Measurements from ENCODE around the gene BMP5. TPM values are rescaled to one million over a fixed set of nuclear protein-coding genes. Genes with fewer than 3 reads are reported as not detected.
"Not testable (repeated sequence)": the region's sequence is repeated elsewhere in the genome, so short reads cannot be mapped to it uniquely, and the experiment has no call there.

BMP5 gene
- total RNA-seq, 4 donors from 2014 or later: 1.8 to 5.6 (median 3.4) TPM

GRCh38 chr6:55917751-55918415 is 42.5 kb upstream of the BMP5 start:
- intact Hi-C loops (cut with DNase I; ENCODE audit: low total_unique reads) (no loop called here), in situ Hi-C loops (cut with MboI; ENCODE audit: low pct_ligation_motif_present in 1 of 4, low pct_unique_long_range_greater_than_20kb in 1 of 4, low sequenced_read_pairs in 3 of 4) (no loop called here)
- no peak overlapping the region for H3K27ac ChIP-seq
- no peaks in the 10 kb centered on the region for H3K36me3 ChIP-seq
- no peak for DNase-seq
- no peak for TF ChIP-seq EP300 (IDR thresholded peaks at IDR 0.05; ENCODE audit: low read depth)
- TF ChIP-seq CTCF (IDR thresholded peaks at IDR 0.05): no peak
- no peak for TF ChIP-seq POLR2AphosphoS5 (IDR thresholded peaks at IDR 0.05)
- no peak for TF ChIP-seq POLR2A (IDR thresholded peaks at IDR 0.05)
- H3K27me3 ChIP-seq: no peaks in the 10 kb centered on the region
- H3K4me1 ChIP-seq: no peaks in the 10 kb centered on the region
- no peak overlapping the region for H3K4me3 ChIP-seq
- WGBS, 2 donors (ENCODE audit: low coverage in 1 of 2): 55 to 56% methylated on average over 3 of the region's 3 CpGs
- no peaks in the 10 kb centered on the region for H3K9me3 ChIP-seq

GRCh38 chr6:55916188-55916587 is 40.8 kb upstream of the BMP5 start:
- Histone ChIP-seq H3K36me3 (no peaks in the 10 kb centered on the region), H3K9me3 (no peaks in the 10 kb centered on the region), H3K4me1 (no peaks in the 10 kb centered on the region), H3K4me3 (no peak overlapping the region), H3K27ac (no peak overlapping the region), H3K27me3 (no peaks in the 10 kb centered on the region)
- in situ Hi-C loops (cut with MboI; ENCODE audit: low pct_ligation_motif_present in 1 of 4, low pct_unique_long_range_greater_than_20kb in 1 of 4, low sequenced_read_pairs in 3 of 4) (no loop called here), intact Hi-C loops (cut with DNase I; ENCODE audit: low total_unique reads) (no loop called here)
- WGBS, 2 donors (ENCODE audit: low coverage in 1 of 2): 91 to 92% methylated on average over 2 of the region's 2 CpGs
- no peak for TF ChIP-seq EP300 (IDR thresholded peaks at IDR 0.05; ENCODE audit: low read depth)
- no peak for DNase-seq

GRCh38 chr6:55913228-55914195 is 38.1 kb upstream of the BMP5 start:
- Histone ChIP-seq H3K27me3 (no peaks in the 10 kb centered on the region), H3K4me3 (no peak overlapping the region), H3K36me3 (no peaks in the 10 kb centered on the region), H3K27ac (no peak overlapping the region), H3K9me3 (no peaks in the 10 kb centered on the region), H3K4me1 (no peaks in the 10 kb centered on the region)
- no peak for DNase-seq
- intact Hi-C loops (cut with DNase I; ENCODE audit: low total_unique reads): no loop called here
- in situ Hi-C loops (cut with MboI; ENCODE audit: low pct_ligation_motif_present in 1 of 4, low pct_unique_long_range_greater_than_20kb in 1 of 4, low sequenced_read_pairs in 3 of 4): no loop called here
- TF ChIP-seq POLR2AphosphoS5 (IDR thresholded peaks at IDR 0.05): no peak
- 43 to 57% methylated on average over 3 of the region's 3 CpGs for WGBS, 2 donors (ENCODE audit: low coverage in 1 of 2)

- H3K4me1 ChIP-seq; H3K36me3 ChIP-seq; H3K27ac ChIP-seq; H3K4me3 ChIP-seq; H3K27me3 ChIP-seq; in situ Hi-C loops (cut with MboI; ENCODE audit: low pct_ligation_motif_present in 1 of 4, low pct_unique_long_range_greater_than_20kb in 1 of 4, low sequenced_read_pairs in 3 of 4); DNase-seq; H3K9me3 ChIP-seq; intact Hi-C loops (cut with DNase I; ENCODE audit: low total_unique reads): not testable (repeated sequence)
- 100% methylated on average over 1 of the region's 28 CpGs; no CpG with 5 or more reads in 1 of the 2 donors for WGBS, 2 donors (ENCODE audit: low coverage in 1 of 2)
Observed at GRCh38 chr6:55910466-55910865, 35.1 kb upstream of the BMP5 start.

GRCh38 chr6:55909911-55910310 is 34.5 kb upstream of the BMP5 start:
- intact Hi-C loops (cut with DNase I; ENCODE audit: low total_unique reads); in situ Hi-C loops (cut with MboI; ENCODE audit: low pct_ligation_motif_present in 1 of 4, low pct_unique_long_range_greater_than_20kb in 1 of 4, low sequenced_read_pairs in 3 of 4); H3K27ac ChIP-seq; DNase-seq; H3K27me3 ChIP-seq; H3K4me1 ChIP-seq; H3K36me3 ChIP-seq; H3K9me3 ChIP-seq; H3K4me3 ChIP-seq: not testable (repeated sequence)
- WGBS, 2 donors (ENCODE audit: low coverage in 1 of 2): 100% methylated on average over 1 of the region's 26 CpGs; no CpG with 5 or more reads in 1 of the 2 donors

- Histone ChIP-seq H3K4me1 (peaks cover 0 to 4% (median 0%) of the 10 kb centered on the region in 4 donors), H3K27me3 (no peaks in the 10 kb centered on the region), H3K27ac (no peak overlapping the region), H3K36me3 (no peaks in the 10 kb centered on the region), H3K9me3 (no peaks in the 10 kb centered on the region), H3K4me3 (no peak overlapping the region)
- no peak for DNase-seq
- intact Hi-C loops (cut with DNase I; ENCODE audit: low total_unique reads) (no loop called here), in situ Hi-C loops (cut with MboI; ENCODE audit: low pct_ligation_motif_present in 1 of 4, low pct_unique_long_range_greater_than_20kb in 1 of 4, low sequenced_read_pairs in 3 of 4) (no loop called here)
- 53 to 83% methylated on average over 2 of the region's 2 CpGs for WGBS, 2 donors (ENCODE audit: low coverage in 1 of 2)
- TF ChIP-seq CTCF (IDR thresholded peaks at IDR 0.05) (no peak), EP300 (IDR thresholded peaks at IDR 0.05; ENCODE audit: low read depth) (no peak), POLR2AphosphoS5 (IDR thresholded peaks at IDR 0.05) (no peak), POLR2A (IDR thresholded peaks at IDR 0.05) (no peak)
Observed at GRCh38 chr6:55902796-55903195, 27.4 kb upstream of the BMP5 start.
